IPS-18a (cell line): ENCODE measurements around the gene CBX5.
"Not testable (repeated sequence)": the region's sequence is repeated elsewhere in the genome, so short reads cannot be mapped to it uniquely, and the experiment has no call there.

ENCODE experiments used
- H3K27ac ChIP-seq: one replicate; pipeline ENCODE4 v1.5.1; 2013; ENCODE audit warnings: low read length
- H3K27me3 ChIP-seq: one replicate; pipeline ENCODE4 v1.6.1; 2013; ENCODE audit warnings: mild to moderate bottlenecking, low read length; ENCODE audit not compliant: control insufficient read depth, insufficient read depth
- H3K36me3 ChIP-seq: one replicate; pipeline ENCODE4 v1.6.1; 2013; ENCODE audit warnings: low read depth, low read length; ENCODE audit not compliant: control insufficient read depth
- H3K4me1 ChIP-seq: one replicate; pipeline ENCODE4 v1.6.1; 2013; ENCODE audit warnings: low read depth, low read length; ENCODE audit not compliant: control insufficient read depth
- H3K4me3 ChIP-seq: one replicate; pipeline ENCODE4 v1.5.1; 2013; ENCODE audit warnings: low read length
- H3K9ac ChIP-seq: one replicate; pipeline ENCODE4 v1.6.1; 2013; ENCODE audit warnings: mild to moderate bottlenecking, low read length, moderate library complexity
- H3K9me3 ChIP-seq: one replicate; pipeline ENCODE4 v1.6.1; 2013; ENCODE audit warnings: low read depth, low read length; ENCODE audit not compliant: control insufficient read depth

CBX5 gene

DNA sequence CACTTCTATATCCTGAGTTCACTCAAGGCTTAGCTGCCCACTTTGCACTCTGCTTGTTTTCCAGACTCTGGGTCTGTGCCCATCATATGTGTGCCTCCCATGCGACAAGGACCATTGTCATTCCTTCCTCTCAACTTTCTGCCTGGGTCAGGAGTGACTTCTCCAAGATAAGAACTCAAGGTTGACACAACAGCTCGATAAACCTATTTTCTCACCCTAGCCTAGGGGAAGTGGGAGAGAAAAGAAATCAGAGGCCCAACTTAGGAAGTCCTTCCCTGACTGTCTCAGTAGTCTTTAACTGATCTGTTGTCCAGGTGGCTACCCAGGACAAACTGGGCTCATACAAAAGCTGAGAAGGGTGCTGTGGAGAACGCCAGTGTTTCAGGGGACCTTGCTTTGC lies 92.8 kb downstream of the CBX5 start:
- no peaks in the 10 kb centered on the region for H3K9me3 ChIP-seq
- peaks cover 3% of the 10 kb centered on the region for H3K4me1 ChIP-seq
- no peaks in the 10 kb centered on the region for H3K36me3 ChIP-seq
- no peak overlapping the region for H3K9ac ChIP-seq
- H3K27me3 ChIP-seq = peaks cover 27% of the 10 kb centered on the region
- no peak overlapping the region for H3K27ac ChIP-seq
- no peak overlapping the region for H3K4me3 ChIP-seq

- Histone ChIP-seq H3K27ac (no peak overlapping the region), H3K9ac (no peak overlapping the region), H3K4me1 (peaks cover 3% of the 10 kb centered on the region), H3K4me3 (no peak overlapping the region), H3K9me3 (no peaks in the 10 kb centered on the region), H3K27me3 (peaks cover 16% of the 10 kb centered on the region), H3K36me3 (no peaks in the 10 kb centered on the region)
These were observed 94.0 kb downstream of the CBX5 start for GRCh38 chr12:54185919-54186318.

- H3K27me3 ChIP-seq = peaks cover 10% of the 10 kb centered on the region
- H3K27ac ChIP-seq = not testable (repeated sequence)
These were observed 94.6 kb downstream of the CBX5 start for GRCh38 chr12:54185297-54185696.

DNA sequence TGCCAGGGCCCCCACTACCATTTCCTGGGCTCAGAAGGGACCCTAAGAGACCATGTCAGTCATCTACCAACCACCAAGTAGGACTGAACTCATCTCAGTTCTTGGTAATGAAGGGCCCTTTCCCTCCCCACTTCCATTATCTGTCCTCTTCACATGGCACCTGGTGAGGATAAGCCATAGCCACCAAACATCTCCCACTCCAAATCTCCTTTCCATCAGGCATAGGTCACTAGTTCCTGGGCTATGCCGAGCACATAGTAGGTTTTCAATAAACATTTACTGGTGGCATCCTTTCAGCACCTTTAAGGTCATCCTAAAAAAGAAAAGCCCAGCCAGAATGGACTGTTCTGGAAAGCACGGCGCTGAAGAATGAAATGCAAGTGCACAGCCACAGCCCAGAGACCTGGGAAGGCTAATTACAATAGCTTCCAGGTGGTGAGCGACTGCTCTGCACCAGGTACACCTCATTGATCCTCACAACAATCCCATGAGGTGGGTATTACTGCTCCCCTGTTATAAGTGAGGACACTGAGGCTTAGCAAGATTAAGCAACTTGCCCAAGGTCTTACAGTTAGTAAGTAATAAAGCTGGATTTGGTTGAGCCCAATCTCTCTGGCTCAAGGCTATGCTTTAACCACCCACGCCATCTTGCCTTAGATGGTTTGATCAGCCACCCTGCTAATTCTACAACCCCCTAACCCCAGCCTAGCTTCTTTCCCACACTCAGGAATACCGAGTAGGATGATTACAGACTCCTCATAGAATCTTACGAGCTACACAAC lies 95.7 kb downstream of the CBX5 start:
- H3K4me3 ChIP-seq = no peak overlapping the region
- no peak overlapping the region for H3K9ac ChIP-seq
- H3K36me3 ChIP-seq = no peaks in the 10 kb centered on the region
- peaks cover 7% of the 10 kb centered on the region for H3K27me3 ChIP-seq
- H3K4me1 ChIP-seq = peaks cover 3% of the 10 kb centered on the region
- no peaks in the 10 kb centered on the region for H3K9me3 ChIP-seq
- no peak overlapping the region for H3K27ac ChIP-seq

More at GRCh38 chr12:54185297-54185696, 94.6 kb downstream of the CBX5 start:
- not testable (repeated sequence) for H3K4me3 ChIP-seq, H3K9ac ChIP-seq, H3K36me3 ChIP-seq, H3K4me1 ChIP-seq, H3K9me3 ChIP-seq

DNA sequence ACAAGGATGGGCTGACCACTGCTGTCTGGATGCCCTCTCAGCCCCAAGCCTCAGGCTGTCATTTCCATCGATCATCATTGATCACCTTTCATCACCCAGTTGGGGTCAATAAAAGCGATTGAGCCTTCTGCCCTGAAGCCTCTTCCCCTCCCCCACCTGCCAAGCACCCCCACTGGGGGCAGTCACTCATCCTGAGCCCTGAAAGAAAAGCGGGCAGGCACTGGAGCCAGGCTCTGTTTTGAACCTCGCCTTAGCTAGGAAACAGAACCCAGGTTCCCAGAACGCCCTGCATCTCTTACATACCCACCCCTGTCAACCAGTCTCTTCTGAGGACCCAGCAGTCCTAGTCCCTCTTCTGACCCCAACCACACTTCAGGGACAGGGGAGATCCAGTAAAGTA lies 96.9 kb downstream of the CBX5 start:
- peaks cover 19% of the 10 kb centered on the region for H3K27me3 ChIP-seq
- no peak overlapping the region for H3K9ac ChIP-seq
- H3K4me3 ChIP-seq = no peak overlapping the region
- H3K36me3 ChIP-seq = no peaks in the 10 kb centered on the region
- H3K9me3 ChIP-seq = no peaks in the 10 kb centered on the region
- peaks cover 3% of the 10 kb centered on the region for H3K4me1 ChIP-seq
- H3K27ac ChIP-seq = no peak overlapping the region

DNA sequence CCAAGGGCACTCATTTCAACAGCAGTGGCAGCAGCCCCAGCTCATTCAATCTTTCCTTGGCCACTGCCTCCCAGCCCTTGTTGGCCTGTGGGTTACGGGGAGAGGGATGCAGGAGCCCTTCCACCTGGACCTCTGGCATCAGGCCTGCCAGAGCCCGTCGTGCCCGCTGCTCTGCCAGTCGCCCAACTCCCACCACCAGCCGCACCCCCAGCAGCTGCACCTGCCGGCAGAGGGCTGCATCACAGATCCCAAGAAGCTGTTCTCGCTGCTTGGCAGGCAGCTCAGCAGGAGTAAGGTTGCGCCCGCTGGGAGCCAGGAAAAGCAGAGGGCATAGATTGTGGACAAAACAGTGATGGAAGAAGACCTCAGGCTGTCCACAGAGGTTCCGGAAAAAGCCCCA lies 97.8 kb downstream of the CBX5 start:
- Histone ChIP-seq H3K4me3 (no peak overlapping the region), H3K27me3 (peaks cover 28% of the 10 kb centered on the region), H3K36me3 (no peaks in the 10 kb centered on the region), H3K9ac (no peak overlapping the region), H3K27ac (no peak overlapping the region), H3K9me3 (no peaks in the 10 kb centered on the region), H3K4me1 (peaks cover 3% of the 10 kb centered on the region)
